ENCODE data around the gene NUDT3. TPM values are rescaled to one million over a fixed set of nuclear protein-coding genes. Genes with fewer than 3 reads are reported as not detected.

The NUDT3 gene
- total RNA-seq, 6 experiments from 2014 or later: 14.5 to 22.7 (median 16.7) TPM

GRCh38 chr6:34323300-34323699, 69.2 kb downstream of the NUDT3 start:
- TF ChIP-seq CTCF (IDR thresholded peaks at IDR 0.05) (no peak), POLR2A (IDR thresholded peaks at IDR 0.05) (no peak)
- DNase-seq (no peak), ATAC-seq (no peak)
- intact Hi-C loops (cut with DNase I): no loop called here
- Histone ChIP-seq H3K27ac (no peak overlapping the region), H3K4me1 (no peaks in the 10 kb centered on the region), H3K4me3 (no peak overlapping the region), H3K36me3 (no peaks in the 10 kb centered on the region), H3K27me3 (no peaks in the 10 kb centered on the region), H3K9me3 (no peaks in the 10 kb centered on the region)
- WGBS (ENCODE audit: insufficient coverage, low coverage, low lambda C conversion rate, missing lambda C conversion rate): 89% methylated on average over 6 of the region's 6 CpGs

- Histone ChIP-seq H3K27ac (no peak overlapping the region), H3K4me3 (no peak overlapping the region), H3K9me3 (no peaks in the 10 kb centered on the region), H3K4me1 (no peaks in the 10 kb centered on the region), H3K27me3 (no peaks in the 10 kb centered on the region), H3K36me3 (no peaks in the 10 kb centered on the region)
- intact Hi-C loops (cut with DNase I): no loop called here
- WGBS (ENCODE audit: insufficient coverage, low coverage, low lambda C conversion rate, missing lambda C conversion rate): 78% methylated on average over 1 of the region's 1 CpG
- DNase-seq (no peak), ATAC-seq (no peak)
- TF ChIP-seq POLR2A (IDR thresholded peaks at IDR 0.05): no peak
- no peak for TF ChIP-seq CTCF (IDR thresholded peaks at IDR 0.05)
Observed at GRCh38 chr6:34322732-34323131, 69.7 kb downstream of the NUDT3 start.

GRCh38 chr6:34321821-34322220, 70.6 kb downstream of the NUDT3 start:
- Histone ChIP-seq H3K4me3 (no peak overlapping the region), H3K9me3 (no peaks in the 10 kb centered on the region), H3K4me1 (no peaks in the 10 kb centered on the region), H3K27me3 (no peaks in the 10 kb centered on the region), H3K36me3 (no peaks in the 10 kb centered on the region), H3K27ac (no peak overlapping the region)
- DNase-seq: no peak
- TF ChIP-seq CTCF (IDR thresholded peaks at IDR 0.05) (no peak), POLR2A (IDR thresholded peaks at IDR 0.05) (no peak)
- intact Hi-C loops (cut with DNase I): no loop called here
- ATAC-seq: no peak
- 84% methylated on average over 5 of the region's 5 CpGs for WGBS (ENCODE audit: insufficient coverage, low coverage, low lambda C conversion rate, missing lambda C conversion rate)

- no peaks in the 10 kb centered on the region for H3K27me3 ChIP-seq
- intact Hi-C loops (cut with DNase I): no loop called here
- ATAC-seq (no peak), DNase-seq (no peak)
- H3K4me3 ChIP-seq: no peak overlapping the region
- TF ChIP-seq POLR2A (IDR thresholded peaks at IDR 0.05) (no peak), CTCF (IDR thresholded peaks at IDR 0.05) (no peak)
- no peaks in the 10 kb centered on the region for H3K9me3 ChIP-seq
- H3K36me3 ChIP-seq: no peaks in the 10 kb centered on the region
- WGBS (ENCODE audit: insufficient coverage, low coverage, low lambda C conversion rate, missing lambda C conversion rate): 84% methylated on average over 4 of the region's 4 CpGs
- H3K27ac ChIP-seq: no peak overlapping the region
- H3K4me1 ChIP-seq: no peaks in the 10 kb centered on the region
Observed at GRCh38 chr6:34319471-34319885, 73.0 kb downstream of the NUDT3 start.
